ENCODE measurements around the gene MUTYH.

- TF ChIP-seq POLR2A (IDR thresholded peaks at IDR 0.05): no peak
- no peak for TF ChIP-seq POLR2AphosphoS5 (IDR thresholded peaks at IDR 0.05)
These were observed 40.1 kb downstream of the MUTYH start for GRCh38 chr1:45299981-45300668.

All from gastroesophageal sphincter (tissue), 2 donors.